Smooth muscle cell (in vitro differentiated cells): ENCODE measurements around the gene EDN1. TPM values are rescaled to one million over a fixed set of nuclear protein-coding genes. Genes with fewer than 3 reads are reported as not detected.
A peak's percentile ranks its signal among the peaks of the same experiment; 100 is the strongest.
"Not testable (repeated sequence)": the region's sequence is repeated elsewhere in the genome, so short reads cannot be mapped to it uniquely, and the experiment has no call there.

ENCODE experiments used
- DNase-seq: peaks from one replicate; lab custom pipeline; 2025; ENCODE audit not compliant: unreplicated experiment; lab: John Stamatoyannopoulos, UW
- H2AFZ ChIP-seq: fragments of 200-600 bp; sonication (generic); 2 replicates; pipeline ENCODE4 v1.6.0; 2016; ENCODE audit warnings: antibody characterized with exemption, low read depth, mild to moderate bottlenecking
- H3F3A ChIP-seq: fragments of 200-600 bp; sonication (generic); 2 replicates; pipeline ENCODE4 v1.6.0; 2017; ENCODE audit warnings: antibody characterized with exemption, low read depth
- H3K27ac ChIP-seq: fragments of 200-600 bp; sonication (generic); 2 replicates; pipeline ENCODE4 v1.5.1; 2016; ENCODE audit warnings: low read depth, mild to moderate bottlenecking
- H3K27me3 ChIP-seq: fragments of 200-600 bp; sonication (generic); 2 replicates; pipeline ENCODE4 v1.6.1; 2016; ENCODE audit warnings: low read depth, mild to moderate bottlenecking
- H3K36me3 ChIP-seq: fragments of 200-600 bp; sonication (generic); 2 replicates; pipeline ENCODE4 v1.5.1; 2016; ENCODE audit warnings: low read depth
- H3K4me1 ChIP-seq: fragments of 200-600 bp; sonication (generic); 2 replicates; pipeline ENCODE4 v1.5.1; 2016; ENCODE audit warnings: low read depth
- H3K4me2 ChIP-seq: fragments of 200-600 bp; sonication (generic); 2 replicates; pipeline ENCODE4 v1.6.0; 2016; ENCODE audit warnings: mild to moderate bottlenecking
- H3K4me3 ChIP-seq: fragments of 200-600 bp; sonication (generic); 2 replicates; pipeline ENCODE4 v1.5.1; 2016; ENCODE audit warnings: mild to moderate bottlenecking
- H3K79me2 ChIP-seq: fragments of 200-600 bp; sonication (generic); 2 replicates; pipeline ENCODE4 v1.6.0; 2016; ENCODE audit warnings: low read depth, mild to moderate bottlenecking
- H3K9ac ChIP-seq: fragments of 200-600 bp; sonication (generic); 2 replicates; pipeline ENCODE4 v1.6.0; 2016; ENCODE audit warnings: low read depth
- H3K9me3 ChIP-seq: fragments of 200-600 bp; sonication (generic); replicated peaks from 2 replicates; pipeline ENCODE4 v1.5.1; 2016; ENCODE audit warnings: low read depth
- H4K20me1 ChIP-seq: fragments of 200-600 bp; sonication (generic); 2 replicates; pipeline ENCODE4 v1.6.0; 2016; ENCODE audit warnings: low read depth
- CTCF ChIP-seq: fragments of 200-600 bp; sonication (generic); IDR thresholded peaks from 2 replicates; pipeline ENCODE4 v1.5.1; 2017; ENCODE audit warnings: borderline replicate concordance, mild to moderate bottlenecking, antibody characterized with exemption; ENCODE audit not compliant: insufficient read depth, poor library complexity, severe bottlenecking
- WGBS: methylation state at CpG from one replicate; pipeline ENCODE4 v1.1.7; 2016; ENCODE audit warnings: low lambda C conversion rate; 5-methylcytosine and 5-hydroxymethylcytosine counted together
- polyA plus RNA-seq: library from polyadenylated mRNA; unstranded; fragments of >200 nt; fragmentation: Nextera tagmentation; extraction: Ambion mirVana; gene quantifications from 2 replicates; pipeline ENCODE4 v1.2.1, GENCODE V29; 2016
- total RNA-seq: library from RNA; depleted of rRNA; stranded (reverse); fragments of >200 nt; gene quantifications from 2 replicates; pipeline ENCODE4 v1.2.3, GENCODE V29; 2014

Gene EDN1
- total and polyA plus RNA-seq, 2 experiments from 2014 or later: 8.2 to 20.0 TPM

- H3K9me3 ChIP-seq: no peaks in the 10 kb centered on the region
- TF ChIP-seq CTCF: no peak
- peak overlapping the region; percentile 51 for H3K4me2 ChIP-seq
- no peaks in the 10 kb centered on the region for H4K20me1 ChIP-seq
- no peak for DNase-seq
- peaks cover 15% of the 10 kb centered on the region for H3K4me1 ChIP-seq
- no peak overlapping the region for H2AFZ ChIP-seq
- peaks cover 11% of the 10 kb centered on the region for H3F3A ChIP-seq
- peak overlapping the region; percentile 32 for H3K9ac ChIP-seq
- peak overlapping the region; percentile 36 for H3K27ac ChIP-seq
- H3K4me3 ChIP-seq: no peak overlapping the region
- no peaks in the 10 kb centered on the region for H3K79me2 ChIP-seq
- WGBS: 69% methylated on average over 8 of the region's 8 CpGs
- no peaks in the 10 kb centered on the region for H3K36me3 ChIP-seq
- no peaks in the 10 kb centered on the region for H3K27me3 ChIP-seq
These were observed 42.0 kb downstream of the EDN1 start for GRCh38 chr6:12331951-12332749.

GRCh38 chr6:12332750-12333079, 42.6 kb downstream of the EDN1 start:
- not testable (repeated sequence) for H4K20me1 ChIP-seq, H3K9ac ChIP-seq, H2AFZ ChIP-seq, H3K4me3 ChIP-seq, H3K27me3 ChIP-seq, H3F3A ChIP-seq, H3K79me2 ChIP-seq, H3K27ac ChIP-seq, DNase-seq, H3K36me3 ChIP-seq, H3K9me3 ChIP-seq, H3K4me2 ChIP-seq
- 91% methylated on average over 5 of the region's 5 CpGs for WGBS
- H3K4me1 ChIP-seq: peaks cover 11% of the 10 kb centered on the region

DNA sequence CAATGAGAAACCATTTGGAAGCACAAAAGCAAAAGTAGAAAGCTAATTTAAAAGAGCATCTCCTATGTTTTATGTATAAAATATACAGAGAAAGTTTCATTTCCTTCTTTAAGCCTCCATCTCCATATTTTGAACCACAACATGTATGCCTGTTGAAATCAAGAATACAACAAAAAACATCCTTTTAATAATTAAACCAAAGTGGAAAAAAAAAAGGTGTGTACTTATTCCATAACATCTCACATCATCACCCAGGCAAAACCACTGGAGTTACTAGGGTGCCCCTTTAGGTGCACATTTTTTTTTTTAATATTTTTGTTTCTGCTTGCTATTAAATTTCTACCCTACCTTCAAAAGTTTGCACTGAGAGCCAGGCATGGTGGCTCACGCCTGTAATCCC, 43.0 kb downstream of the EDN1 start:
- Histone ChIP-seq H4K20me1 (no peaks in the 10 kb centered on the region), H3K9me3 (no peaks in the 10 kb centered on the region), H3K27me3 (no peaks in the 10 kb centered on the region), H3K79me2 (no peaks in the 10 kb centered on the region), H3K4me3 (no peak overlapping the region), H2AFZ (no peak overlapping the region), H3K27ac (no peak overlapping the region), H3K4me2 (no peak overlapping the region), H3F3A (peaks cover 7% of the 10 kb centered on the region), H3K4me1 (peaks cover 11% of the 10 kb centered on the region), H3K36me3 (no peaks in the 10 kb centered on the region), H3K9ac (no peak overlapping the region)
- TF ChIP-seq CTCF: no peak
- 100% methylated on average over 1 of the region's 1 CpG for WGBS
- DNase-seq: no peak

DNA sequence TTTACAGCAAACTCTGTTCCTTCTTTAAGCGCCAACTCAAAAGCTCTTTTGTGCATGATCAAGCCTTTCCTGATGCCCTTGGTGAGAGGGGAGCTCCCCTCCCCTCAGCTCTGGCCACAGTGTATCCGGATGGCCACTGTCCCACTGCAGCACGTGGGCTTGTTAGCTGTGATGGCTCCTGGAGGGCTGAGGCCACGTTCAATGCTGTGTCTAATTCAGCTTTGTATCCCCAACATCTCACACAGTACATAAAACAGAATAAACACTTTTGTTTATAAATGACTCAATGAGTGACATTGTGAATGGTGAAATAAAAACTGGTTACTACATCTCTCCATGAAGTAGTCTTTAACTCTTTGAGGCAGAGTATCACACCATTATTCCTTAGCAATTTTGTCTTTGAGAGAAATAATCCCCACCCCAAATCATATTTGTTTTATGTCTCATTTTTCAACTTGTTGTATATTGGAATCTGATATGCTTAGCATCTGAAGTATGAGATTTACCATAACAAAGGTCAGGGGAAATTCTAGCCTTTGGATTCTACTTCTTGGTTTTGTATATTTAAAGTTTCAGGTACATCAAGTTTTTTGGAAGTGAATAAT, 44.5 kb downstream of the EDN1 start:
- no peak overlapping the region for H3K4me3 ChIP-seq
- DNase-seq: no peak
- no peaks in the 10 kb centered on the region for H4K20me1 ChIP-seq
- H3K9me3 ChIP-seq: no peaks in the 10 kb centered on the region
- H3K36me3 ChIP-seq: no peaks in the 10 kb centered on the region
- peaks cover 7% of the 10 kb centered on the region for H3F3A ChIP-seq
- peaks cover 11% of the 10 kb centered on the region for H3K4me1 ChIP-seq
- H3K4me2 ChIP-seq: no peak overlapping the region
- WGBS: 84% methylated on average over 4 of the region's 4 CpGs
- no peak overlapping the region for H3K27ac ChIP-seq
- H3K27me3 ChIP-seq: no peaks in the 10 kb centered on the region
- H3K79me2 ChIP-seq: no peaks in the 10 kb centered on the region
- no peak for TF ChIP-seq CTCF
- no peak overlapping the region for H3K9ac ChIP-seq
- H2AFZ ChIP-seq: no peak overlapping the region
